Measurements from ENCODE around the gene SEC61G.

Gene SEC61G

GRCh38 chr7:54773472-54774399, 14.7 kb upstream of the SEC61G start:
- Histone ChIP-seq H3K9me2 (replicated peaks; ENCODE audit: low read depth, low read length) (no peaks in the 10 kb centered on the region), H3K36me3 (ENCODE audit: insufficient read depth, low read length) (no peaks in the 10 kb centered on the region), H2AFZ (ENCODE audit: low read length) (peak overlapping the region; percentile 97), H4K20me1 (ENCODE audit: insufficient read depth, low read length, poor library complexity, severe bottlenecking) (no peaks in the 10 kb centered on the region), H3K4me1 (ENCODE audit: insufficient read depth, low read length, poor library complexity, severe bottlenecking) (peaks cover 2% of the 10 kb centered on the region), H3K4me2 (ENCODE audit: low read depth, low read length, poor library complexity, severe bottlenecking) (peak overlapping the region; percentile 62), H3K9ac (ENCODE audit: low read depth, low read length, poor library complexity, severe bottlenecking) (peak overlapping the region; percentile 39), H3K9me3 (ENCODE audit: insufficient read depth, low read depth, low read length) (0 out of 2 replicates have a peak, but pooled peaks cover 2% of the 10 kb centered on the region), H3K79me2 (ENCODE audit: insufficient read depth, low read length) (no peaks in the 10 kb centered on the region), H3K27me3 (ENCODE audit: insufficient read depth, low read length, poor library complexity, severe bottlenecking) (no peaks in the 10 kb centered on the region), H3K4me3 (ENCODE audit: low read length, poor library complexity, severe bottlenecking) (peak overlapping the region; percentile 69), H3F3A (ENCODE audit: low read depth) (no peaks in the 10 kb centered on the region)
- TF ChIP-seq EZH2phosphoT487 (IDR thresholded peaks at IDR 0.05; ENCODE audit: borderline replicate concordance) (no peak), CTCF (conservative IDR thresholded peaks at IDR 0.05; ENCODE audit: low read length) (peak; percentile 81)

- Histone ChIP-seq H4K20me1 (ENCODE audit: insufficient read depth, low read length, poor library complexity, severe bottlenecking) (no peaks in the 10 kb centered on the region), H3K4me3 (ENCODE audit: low read length, poor library complexity, severe bottlenecking) (no peak overlapping the region), H3F3A (ENCODE audit: low read depth) (no peaks in the 10 kb centered on the region), H3K27me3 (ENCODE audit: insufficient read depth, low read length, poor library complexity, severe bottlenecking) (no peaks in the 10 kb centered on the region), H3K4me2 (ENCODE audit: low read depth, low read length, poor library complexity, severe bottlenecking) (no peak overlapping the region), H3K9me3 (ENCODE audit: insufficient read depth, low read depth, low read length) (no peaks in the 10 kb centered on the region), H3K4me1 (ENCODE audit: insufficient read depth, low read length, poor library complexity, severe bottlenecking) (peaks cover 2% of the 10 kb centered on the region), H3K9me2 (replicated peaks; ENCODE audit: low read depth, low read length) (no peaks in the 10 kb centered on the region), H3K9ac (ENCODE audit: low read depth, low read length, poor library complexity, severe bottlenecking) (no peak overlapping the region), H2AFZ (ENCODE audit: low read length) (no peak overlapping the region), H3K36me3 (ENCODE audit: insufficient read depth, low read length) (no peaks in the 10 kb centered on the region), H3K79me2 (ENCODE audit: insufficient read depth, low read length) (no peaks in the 10 kb centered on the region)
- no peak for TF ChIP-seq EZH2phosphoT487 (IDR thresholded peaks at IDR 0.05; ENCODE audit: borderline replicate concordance)
- TF ChIP-seq CTCF (conservative IDR thresholded peaks at IDR 0.05; ENCODE audit: low read length), result no peak
Measured at GRCh38 chr7:54769203-54769602, 10.2 kb upstream of the SEC61G start.

GRCh38 chr7:54764861-54765260, 5.8 kb upstream of the SEC61G start:
- no peak for TF ChIP-seq EZH2phosphoT487 (IDR thresholded peaks at IDR 0.05; ENCODE audit: borderline replicate concordance)
- H3K9me2 ChIP-seq (replicated peaks; ENCODE audit: low read depth, low read length), result no peaks in the 10 kb centered on the region
- H3F3A ChIP-seq (ENCODE audit: low read depth), result no peaks in the 10 kb centered on the region
- no peaks in the 10 kb centered on the region for H3K4me1 ChIP-seq (ENCODE audit: insufficient read depth, low read length, poor library complexity, severe bottlenecking)
- no peaks in the 10 kb centered on the region for H3K36me3 ChIP-seq (ENCODE audit: insufficient read depth, low read length)
- no peaks in the 10 kb centered on the region for H3K9me3 ChIP-seq (ENCODE audit: insufficient read depth, low read depth, low read length)
- no peaks in the 10 kb centered on the region for H4K20me1 ChIP-seq (ENCODE audit: insufficient read depth, low read length, poor library complexity, severe bottlenecking)
- H3K27me3 ChIP-seq (ENCODE audit: insufficient read depth, low read length, poor library complexity, severe bottlenecking), result peaks cover 3% of the 10 kb centered on the region
- no peaks in the 10 kb centered on the region for H3K79me2 ChIP-seq (ENCODE audit: insufficient read depth, low read length)
- no peak overlapping the region for H2AFZ ChIP-seq (ENCODE audit: low read length)
- H3K9ac ChIP-seq (ENCODE audit: low read depth, low read length, poor library complexity, severe bottlenecking), result no peak overlapping the region
- no peak overlapping the region for H3K4me2 ChIP-seq (ENCODE audit: low read depth, low read length, poor library complexity, severe bottlenecking)
- H3K4me3 ChIP-seq (ENCODE audit: low read length, poor library complexity, severe bottlenecking), result no peak overlapping the region

Measured in Loucy (cell line).